Measurements from ENCODE around the gene FNDC3B.

The FNDC3B gene

GRCh38 chr3:172449466-172450149 is 410.2 kb downstream of the FNDC3B start:
- no peak for DNase-seq (ENCODE audit: low read depth)

Data from activated gamma-delta T cell treated with anti-CD3 and anti-CD28 coated beads, Interleukin-2, amount 50 U/mL, for 16 hours (primary cell).